Mucosa of descending colon (tissue), 3 donors: ENCODE measurements around the gene CST9L. TPM values are rescaled to one million over a fixed set of nuclear protein-coding genes. Genes with fewer than 3 reads are reported as not detected.

Experiments
- ATAC-seq: fragments of 200-7000 bp; cut with Tn5 transposase; one replicate; pipeline ENCODE4 v1.9.1; 2020; ENCODE audit warnings: mild to moderate bottlenecking, moderate library complexity
- DNase-seq, 3 donors: peaks; one replicate each; pipeline ENCODE4 v3.0.0-alpha.2; 2020
- H3K36me3 ChIP-seq: fragments of 200-600 bp; one replicate; pipeline ENCODE4 v1.8.0; 2021; ENCODE audit warnings: low read depth, mild to moderate bottlenecking
- H3K4me1 ChIP-seq: fragments of 200-600 bp; one replicate; pipeline ENCODE4 v1.8.0; 2021; ENCODE audit warnings: low read depth, mild to moderate bottlenecking
- H3K4me3 ChIP-seq: fragments of 200-600 bp; one replicate; pipeline ENCODE4 v1.8.0; 2021; ENCODE audit warnings: mild to moderate bottlenecking
- H3K9me3 ChIP-seq: fragments of 200-600 bp; one replicate; pipeline ENCODE4 v1.8.0; 2021; ENCODE audit warnings: mild to moderate bottlenecking
- intact Hi-C, 2 donors: fragments of 100-400 bp; cut with DNase I in 1 of 2; cut with micrococcal nuclease in 1 of 2; formaldehyde crosslinking; loops; one replicate each; pipeline versions ENCODE4 v1.11.0 to v1.11.1; 2022; cut with DNase I, micrococcal nuclease
- total RNA-seq, 3 donors: library from RNA; stranded (reverse); fragmentation: NEBNext Ultra II Directional in 2 of 3; extraction: Animal tissue kit (Norgen Biotek cat#: 25700) in 2 of 3; gene quantifications; one replicate each; pipeline versions ENCODE4 v1.2.1 to v1.2.4, GENCODE V29; 2021 to 2023
- TF ChIP-seq, protein P1 (sequence below): fragments of 200-600 bp; IDR thresholded peaks from one replicate; pipeline ENCODE4 v1.8.0; 2022; ENCODE audit warnings: antibody characterized with exemption, mild to moderate bottlenecking
- donor health status: DM: no; HTN: no; CAD: no; lungs with moderate emphysema.
- donor health status: DM: no; HTN: no; CAD: no.
- donor health status: DM: no; HTN: yes; CAD: no.

CST9L gene
- total RNA-seq, 3 donors from 2014 or later: not detected

DNA sequence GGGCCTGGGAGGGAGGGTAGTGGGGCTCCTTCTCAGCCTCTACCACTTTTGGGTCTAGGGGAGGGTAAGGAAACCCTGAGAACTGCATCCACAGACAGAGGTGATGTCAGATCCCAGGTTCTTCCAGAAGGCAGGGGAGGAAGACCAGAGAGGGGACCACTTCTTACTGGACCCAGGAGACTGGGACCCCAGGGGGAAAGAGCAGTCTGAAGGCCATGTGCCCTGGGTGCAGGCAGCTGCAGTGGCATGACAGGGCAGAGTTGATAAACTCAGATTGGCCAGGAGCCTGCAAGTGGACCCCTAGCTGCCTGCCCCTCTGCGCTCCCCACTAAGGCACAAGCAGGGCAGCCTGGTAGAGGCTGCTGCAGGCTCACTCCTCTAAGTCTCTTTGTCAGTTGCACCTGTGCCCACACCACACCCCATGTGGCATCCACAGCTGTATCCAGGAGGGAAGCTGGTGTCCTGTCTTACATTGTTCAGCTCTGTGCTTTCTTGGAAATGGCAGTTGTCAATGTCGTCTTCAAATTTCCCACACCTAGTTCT, 2.7 kb downstream of the CST9L start:
- Histone ChIP-seq H3K9me3 (peaks cover 16% of the 10 kb centered on the region), H3K4me3 (no peak overlapping the region), H3K36me3 (no peaks in the 10 kb centered on the region), H3K4me1 (no peaks in the 10 kb centered on the region)
- ATAC-seq (no peak), DNase-seq (no peak)
- TF ChIP-seq, protein P1, sequence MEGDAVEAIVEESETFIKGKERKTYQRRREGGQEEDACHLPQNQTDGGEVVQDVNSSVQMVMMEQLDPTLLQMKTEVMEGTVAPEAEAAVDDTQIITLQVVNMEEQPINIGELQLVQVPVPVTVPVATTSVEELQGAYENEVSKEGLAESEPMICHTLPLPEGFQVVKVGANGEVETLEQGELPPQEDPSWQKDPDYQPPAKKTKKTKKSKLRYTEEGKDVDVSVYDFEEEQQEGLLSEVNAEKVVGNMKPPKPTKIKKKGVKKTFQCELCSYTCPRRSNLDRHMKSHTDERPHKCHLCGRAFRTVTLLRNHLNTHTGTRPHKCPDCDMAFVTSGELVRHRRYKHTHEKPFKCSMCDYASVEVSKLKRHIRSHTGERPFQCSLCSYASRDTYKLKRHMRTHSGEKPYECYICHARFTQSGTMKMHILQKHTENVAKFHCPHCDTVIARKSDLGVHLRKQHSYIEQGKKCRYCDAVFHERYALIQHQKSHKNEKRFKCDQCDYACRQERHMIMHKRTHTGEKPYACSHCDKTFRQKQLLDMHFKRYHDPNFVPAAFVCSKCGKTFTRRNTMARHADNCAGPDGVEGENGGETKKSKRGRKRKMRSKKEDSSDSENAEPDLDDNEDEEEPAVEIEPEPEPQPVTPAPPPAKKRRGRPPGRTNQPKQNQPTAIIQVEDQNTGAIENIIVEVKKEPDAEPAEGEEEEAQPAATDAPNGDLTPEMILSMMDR: no peak
- intact Hi-C loops: no loop called here

DNA sequence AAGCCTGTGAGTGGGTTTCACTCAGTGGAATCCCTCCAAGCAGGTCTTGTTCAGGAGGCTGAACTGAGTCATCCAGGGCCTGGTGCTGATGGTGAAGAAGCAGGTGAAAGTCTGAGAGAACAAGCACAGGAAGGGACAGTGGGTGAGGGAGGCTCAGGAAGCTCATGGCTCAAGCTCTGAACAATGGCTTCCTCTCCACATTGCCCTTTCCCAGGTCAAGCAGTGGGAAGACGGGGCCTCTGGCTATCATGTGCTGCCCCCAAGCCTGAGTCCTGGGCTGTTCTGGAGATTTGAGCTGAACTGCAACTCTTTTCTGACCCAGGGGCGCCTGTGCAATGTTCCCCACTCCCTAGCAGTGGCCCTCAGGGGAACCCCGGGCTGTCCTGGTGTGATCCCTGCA, 3.4 kb downstream of the CST9L start:
- intact Hi-C loops: no loop called here
- Histone ChIP-seq H3K4me1 (no peaks in the 10 kb centered on the region), H3K4me3 (no peak overlapping the region), H3K9me3 (peaks cover 18% of the 10 kb centered on the region), H3K36me3 (no peaks in the 10 kb centered on the region)
- no peak for ATAC-seq
- no peak for DNase-seq
- TF ChIP-seq, protein P1: no peak

GRCh38 chr20:23562721-23563342, 5.5 kb downstream of the CST9L start:
- ATAC-seq: no peak
- intact Hi-C loops: no loop called here
- no peak overlapping the region for H3K4me3 ChIP-seq
- no peak for DNase-seq
- H3K4me1 ChIP-seq: no peaks in the 10 kb centered on the region
- no peaks in the 10 kb centered on the region for H3K36me3 ChIP-seq
- TF ChIP-seq, protein P1: no peak
- H3K9me3 ChIP-seq: peaks cover 22% of the 10 kb centered on the region

- no peaks in the 10 kb centered on the region for H3K9me3 ChIP-seq
These were observed 13.9 kb downstream of the CST9L start for GRCh38 chr20:23554401-23554800.

DNA sequence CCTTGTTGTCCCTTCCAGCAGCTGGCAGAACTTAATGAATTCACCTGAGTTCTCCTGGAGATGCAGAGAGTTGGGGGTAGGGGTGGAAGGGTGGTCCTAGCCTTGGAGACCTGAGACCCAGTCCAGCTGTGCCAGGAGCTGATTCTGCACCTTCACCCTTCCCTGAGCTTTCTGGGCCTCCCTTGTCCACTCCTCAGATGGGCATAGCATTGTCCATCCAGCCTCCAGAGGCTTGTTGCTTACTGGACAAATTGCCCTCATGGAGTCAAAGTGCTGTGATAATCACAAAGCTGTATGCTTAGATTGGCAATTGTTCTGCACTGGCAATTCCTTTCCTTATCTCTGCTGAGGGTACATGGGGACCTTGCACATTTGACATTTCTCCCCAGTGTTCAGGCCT, 16.5 kb downstream of the CST9L start:
- no peaks in the 10 kb centered on the region for H3K4me1 ChIP-seq
- ATAC-seq (no peak), DNase-seq (no peak)
- H3K36me3 ChIP-seq: no peaks in the 10 kb centered on the region
- H3K9me3 ChIP-seq: no peaks in the 10 kb centered on the region
- H3K4me3 ChIP-seq: no peak overlapping the region
- TF ChIP-seq, protein P1: no peak
- intact Hi-C loops: no loop called here

More at GRCh38 chr20:23554401-23554800, 13.9 kb downstream of the CST9L start:
- H3K36me3 ChIP-seq: no peaks in the 10 kb centered on the region
- H3K4me3 ChIP-seq: no peak overlapping the region
- DNase-seq: no peak
- H3K4me1 ChIP-seq: no peaks in the 10 kb centered on the region
- intact Hi-C loops: no loop called here
- TF ChIP-seq, protein P1: no peak
- ATAC-seq: no peak

DNA sequence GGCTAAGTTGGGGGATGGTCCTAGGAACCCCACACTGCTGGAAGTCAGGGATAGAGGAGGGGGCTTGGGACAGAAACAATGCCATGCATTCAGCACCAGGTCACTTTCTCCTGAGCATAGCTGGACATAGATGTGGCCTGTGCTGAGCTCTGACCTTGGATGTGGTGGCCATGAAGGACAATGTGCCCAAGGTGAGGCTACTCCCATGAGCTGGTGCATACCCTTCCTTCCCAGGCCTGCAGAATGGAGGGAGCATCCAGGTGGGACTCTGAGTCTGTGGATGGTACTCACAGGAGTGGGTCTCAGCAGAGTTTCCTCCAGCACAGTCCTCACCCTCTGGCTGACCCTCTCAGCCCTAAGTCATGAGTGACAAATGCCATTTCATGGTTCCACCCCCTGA, 16.9 kb downstream of the CST9L start:
- H3K36me3 ChIP-seq: no peaks in the 10 kb centered on the region

More for the DNA sequence above, 16.9 kb downstream of the CST9L start:
- no peak for ATAC-seq
- intact Hi-C loops: no loop called here
- Histone ChIP-seq H3K4me1 (no peaks in the 10 kb centered on the region), H3K9me3 (no peaks in the 10 kb centered on the region), H3K4me3 (no peak overlapping the region)
- TF ChIP-seq, protein P1: no peak
- DNase-seq: no peak
